ENCODE data around the gene GRID2. TPM values are rescaled to one million over a fixed set of nuclear protein-coding genes. Genes with fewer than 3 reads are reported as not detected.

The GRID2 gene
- total and polyA plus RNA-seq, 2 of the 4 experiments (the other 2 are of a cell fraction): under 0.01 TPM; not detected in 1

DNA sequence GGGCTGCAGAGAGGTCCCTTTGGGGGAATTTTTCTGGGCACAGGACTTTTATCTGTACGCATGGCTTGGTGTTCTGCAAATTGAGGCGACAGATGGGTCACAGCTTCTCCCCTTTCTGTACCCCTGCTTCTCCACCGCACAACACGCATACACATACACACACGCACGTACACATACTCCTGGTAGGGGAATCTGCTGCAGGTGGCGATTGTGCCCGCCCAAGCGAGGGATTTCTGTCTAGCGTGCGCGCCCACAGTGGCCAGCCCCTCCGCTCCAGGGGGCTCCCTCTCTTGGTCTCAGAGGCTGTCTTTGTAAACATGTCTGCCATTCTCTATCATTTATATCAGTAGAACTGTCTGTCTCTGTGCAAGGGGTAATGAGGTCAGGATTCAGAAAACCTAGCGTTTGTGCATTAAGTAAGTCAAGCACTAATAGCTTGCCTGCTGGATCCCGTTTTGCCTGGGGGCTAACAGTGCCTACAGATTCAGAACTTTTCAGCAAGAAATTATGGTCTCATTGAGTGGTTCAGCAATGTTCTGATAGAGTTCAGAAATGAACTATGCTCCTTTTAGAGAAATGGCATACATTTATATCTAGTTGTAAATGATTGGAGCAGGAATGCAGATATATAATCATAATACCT is 2.2 kb downstream of the GRID2 start:
- H3K56ac ChIP-seq (ENCODE audit: extremely low read depth, insufficient read depth, low read length): no peak overlapping the region
- H3K14ac ChIP-seq (replicated peaks; ENCODE audit: low read depth, low read length): no peak overlapping the region
- no peak overlapping the region for H2BK120ac ChIP-seq (ENCODE audit: low read depth, low read length)
- H2BK5ac ChIP-seq (ENCODE audit: low read depth, low read length, poor library complexity, severe bottlenecking): no peak overlapping the region
- no CpG with 5 or more reads among the region's 15 CpGs for WGBS, 2 experiments (ENCODE audit: extremely low coverage in 2 of 2, insufficient read length in 1 of 2)
- H3K23ac ChIP-seq (ENCODE audit: low read depth, low read length): no peak overlapping the region
- H3K4me1 ChIP-seq (ENCODE audit: control insufficient read depth, insufficient read depth, low read length): no peaks in the 10 kb centered on the region; the same call in 1 of the 2 replicates
- H3K4ac ChIP-seq (ENCODE audit: low read depth, low read length): no peak overlapping the region
- ChIA-PET POLR2A (ENCODE audit: unreplicated experiment) (no interaction called here), CTCF (no interaction called here)
- no peak overlapping the region for H4K5ac ChIP-seq (ENCODE audit: low read depth, low read length)
- TF ChIP-seq NFE2L2 (IDR thresholded peaks at IDR 0.05; ENCODE audit: low read depth, low read length): no peak
- no peak for TF ChIP-seq MAFK (IDR thresholded peaks at IDR 0.05; ENCODE audit: low read depth, low read length)
- no peak for TF ChIP-seq POLR2A (IDR thresholded peaks at IDR 0.05; ENCODE audit: low read depth, low read length)
- no peak for TF ChIP-seq RCOR1 (IDR thresholded peaks at IDR 0.05; ENCODE audit: insufficient replicate concordance, low read length)
- no peak overlapping the region for H2BK20ac ChIP-seq (ENCODE audit: low read depth, low read length)
- no TSS peak for BruUV-seq (replicated peaks)
- ATAC-seq (ENCODE audit: low read depth) (no peak), DNase-seq (no peak)
- no peaks in the 10 kb centered on the region for H3K79me1 ChIP-seq (ENCODE audit: low read depth in 1 of 2, low read length in 2 of 2)
- H2AK9ac ChIP-seq (replicated peaks; ENCODE audit: low read depth, low read length, poor library complexity): peak overlapping the region; percentile 10
- H3K9ac ChIP-seq (ENCODE audit: low read depth, low read length): no peak overlapping the region
- peak overlapping the region; percentile 68 for H3K4me2 ChIP-seq (ENCODE audit: low read depth, low read length)
- no peak overlapping the region for H3K27ac ChIP-seq (ENCODE audit: insufficient read depth, low read length)
- no peak overlapping the region for H4K8ac ChIP-seq (ENCODE audit: low read depth in 2 of 2, low read length in 2 of 2)
- H3K18ac ChIP-seq (ENCODE audit: low read depth, low read length): no peak overlapping the region
- H2AFZ ChIP-seq (replicated peaks; ENCODE audit: low read length, poor library complexity): peak overlapping the region; percentile 84
- no peak overlapping the region for H2BK15ac ChIP-seq (ENCODE audit: low read depth, low read length)
- no peaks in the 10 kb centered on the region for H4K20me1 ChIP-seq (ENCODE audit: insufficient read depth, low read length)
- H3K27me3 ChIP-seq (ENCODE audit: control insufficient read depth, insufficient read depth, low read length): peaks cover 40% of the 10 kb centered on the region
- intact Hi-C loops (cut with micrococcal nuclease) (no loop called here), in situ Hi-C loops (cut with MboI; ENCODE audit: low sequenced_read_pairs) (no loop called here), dilution Hi-C loops (cut with HindIII; ENCODE audit: low sequenced_read_pairs, unreplicated experiment) (no loop called here)
- H2AK5ac ChIP-seq (ENCODE audit: low read depth, low read length): no peak overlapping the region
- no peaks in the 10 kb centered on the region for H3K36me3 ChIP-seq (ENCODE audit: control insufficient read depth, insufficient read depth, low read length)
- no peaks in the 10 kb centered on the region for H3K9me1 ChIP-seq (ENCODE audit: insufficient read depth, low read length)
- H4K91ac ChIP-seq (ENCODE audit: insufficient read depth, low read depth, low read length): no peak overlapping the region
- peak overlapping the region; percentile 5 for H3K4me3 ChIP-seq (ENCODE audit: insufficient read depth, low read depth, low read length)
- H3K9me3 ChIP-seq (ENCODE audit: control insufficient read depth, insufficient read depth, low read length): no peaks in the 10 kb centered on the region
